ENCODE results near the gene HTATSF1. TPM values are rescaled to one million over a fixed set of nuclear protein-coding genes. Genes with fewer than 3 reads are reported as not detected.

Gene HTATSF1
- total RNA-seq, 2 donors from 2014 or later = 61.5 to 76.2 TPM

- Histone ChIP-seq H3K27me3 (no peaks in the 10 kb centered on the region), H3K4me3 (no peak overlapping the region), H3K27ac (no peak overlapping the region), H3K36me3 (no peaks in the 10 kb centered on the region), H3K4me1 (no peaks in the 10 kb centered on the region), H3K9me3 (no peaks in the 10 kb centered on the region)
- no peak for TF ChIP-seq CTCF (IDR thresholded peaks at IDR 0.05)
- no peak for DNase-seq (ENCODE audit: low spot score)
Observed at GRCh38 chrX:136542281-136542680, 44.9 kb downstream of the HTATSF1 start.

- Histone ChIP-seq H3K36me3 (no peaks in the 10 kb centered on the region), H3K4me1 (no peaks in the 10 kb centered on the region), H3K9me3 (no peaks in the 10 kb centered on the region), H3K27me3 (no peaks in the 10 kb centered on the region), H3K27ac (no peak overlapping the region), H3K4me3 (no peak overlapping the region)
- TF ChIP-seq CTCF (IDR thresholded peaks at IDR 0.05) = no peak
- no peak for DNase-seq (ENCODE audit: low spot score)
Observed at GRCh38 chrX:136546371-136546781, 49.0 kb downstream of the HTATSF1 start.

GRCh38 chrX:136549226-136549625, 51.8 kb downstream of the HTATSF1 start:
- no peaks in the 10 kb centered on the region for H3K4me1 ChIP-seq
- TF ChIP-seq CTCF (IDR thresholded peaks at IDR 0.05) = no peak
- H3K36me3 ChIP-seq = no peaks in the 10 kb centered on the region
- no peak for DNase-seq (ENCODE audit: low spot score)
- no peaks in the 10 kb centered on the region for H3K27me3 ChIP-seq
- H3K4me3 ChIP-seq = no peak overlapping the region
- H3K27ac ChIP-seq = no peak overlapping the region
- no peaks in the 10 kb centered on the region for H3K9me3 ChIP-seq

GRCh38 chrX:136551410-136551809, 54.0 kb downstream of the HTATSF1 start:
- DNase-seq (ENCODE audit: low spot score) = no peak

GRCh38 chrX:136555694-136556093, 58.3 kb downstream of the HTATSF1 start:
- TF ChIP-seq CTCF (IDR thresholded peaks at IDR 0.05) = no peak
- Histone ChIP-seq H3K9me3 (no peaks in the 10 kb centered on the region), H3K27me3 (no peaks in the 10 kb centered on the region), H3K36me3 (no peaks in the 10 kb centered on the region), H3K4me3 (no peak overlapping the region), H3K4me1 (no peaks in the 10 kb centered on the region), H3K27ac (no peak overlapping the region)
- no peak for DNase-seq (ENCODE audit: low spot score)

More at GRCh38 chrX:136551410-136551809, 54.0 kb downstream of the HTATSF1 start:
- Histone ChIP-seq H3K9me3 (no peaks in the 10 kb centered on the region), H3K27me3 (no peaks in the 10 kb centered on the region), H3K4me1 (no peaks in the 10 kb centered on the region), H3K36me3 (no peaks in the 10 kb centered on the region), H3K27ac (no peak overlapping the region), H3K4me3 (no peak overlapping the region)
- no peak for TF ChIP-seq CTCF (IDR thresholded peaks at IDR 0.05)

MicroRNAs within 50 kb of the gene (microRNA counts, 767-probe panel; counts per million panel counts)
- microRNA hsa-miR-934 = 0 to 1,767 counts per million in 2 donors

Small RNA genes lying within 50 kb of the gene (microRNA-seq; reads per million reads assigned to microRNA genes)
- 0 reads per million in 2 donors for gene MIR934 (ENCODE audit: borderline number of aligned reads in 2 of 2, borderline replicate concordance in 1 of 2)

Other genes starting within 250 kb of the HTATSF1 start
- gene MAP7D3, start 246.2 kb upstream of the HTATSF1 start, total RNA-seq = 10 to 100 TPM; 10.8 to 13.4 TPM
- gene ADGRG4, start 196.6 kb upstream of the HTATSF1 start, total RNA-seq = not detected
- gene BRS3, start 9.6 kb upstream of the HTATSF1 start, total RNA-seq = not detected
- gene VGLL1, start 34.6 kb downstream of the HTATSF1 start, total RNA-seq = not detected
- gene CD40LG, start 150.6 kb downstream of the HTATSF1 start, total RNA-seq = under 1 TPM in 1 of 2 donors, not detected in 1; 0.16 TPM

All from right atrium auricular region (tissue), 2 donors.